WTC11 (cell line): ENCODE data around the gene CTNNA2.

Experiments used
- ATF1 ChIP-seq: sonication (generic); formaldehyde crosslinking; IDR thresholded peaks from 2 replicates; pipeline ENCODE4 v1.8.1; 2023; ENCODE audit warnings: mild to moderate bottlenecking, moderate library complexity, missing genetic modification reagents
- CTCF ChIP-seq: fragments of 200-600 bp; IDR thresholded peaks from 2 replicates; pipeline ENCODE4 v1.8.0; 2022; ENCODE audit warnings: antibody characterized with exemption
- E2F5 ChIP-seq: sonication (generic); formaldehyde crosslinking; IDR thresholded peaks from 2 replicates; pipeline ENCODE4 v1.8.1; 2022; ENCODE audit warnings: mild to moderate bottlenecking, moderate library complexity, missing genetic modification reagents
- HMGXB4 ChIP-seq: sonication (generic); formaldehyde crosslinking; IDR thresholded peaks from 2 replicates; pipeline ENCODE4 v1.8.1; 2023; ENCODE audit warnings: mild to moderate bottlenecking, moderate library complexity, missing genetic modification reagents
- TP53 ChIP-seq: sonication (generic); formaldehyde crosslinking; IDR thresholded peaks from 2 replicates; pipeline ENCODE4 v1.8.1; 2023; ENCODE audit warnings: mild to moderate bottlenecking, missing genetic modification reagents
- ZNF232 ChIP-seq: sonication (generic); formaldehyde crosslinking; IDR thresholded peaks from 2 replicates; pipeline ENCODE4 v1.8.0; 2022; ENCODE audit warnings: mild to moderate bottlenecking, missing genetic modification reagents
- TF ChIP-seq, protein P1 (sequence below): sonication (generic); formaldehyde crosslinking; conservative IDR thresholded peaks from 2 replicates; pipeline ENCODE4 v1.8.1; 2022; ENCODE audit warnings: mild to moderate bottlenecking, missing genetic modification reagents
- TF ChIP-seq, protein P2 (sequence below): sonication (generic); formaldehyde crosslinking; IDR thresholded peaks from 2 replicates; pipeline ENCODE4 v1.8.1; 2023; ENCODE audit warnings: mild to moderate bottlenecking, missing genetic modification reagents, moderate library complexity

DNA sequence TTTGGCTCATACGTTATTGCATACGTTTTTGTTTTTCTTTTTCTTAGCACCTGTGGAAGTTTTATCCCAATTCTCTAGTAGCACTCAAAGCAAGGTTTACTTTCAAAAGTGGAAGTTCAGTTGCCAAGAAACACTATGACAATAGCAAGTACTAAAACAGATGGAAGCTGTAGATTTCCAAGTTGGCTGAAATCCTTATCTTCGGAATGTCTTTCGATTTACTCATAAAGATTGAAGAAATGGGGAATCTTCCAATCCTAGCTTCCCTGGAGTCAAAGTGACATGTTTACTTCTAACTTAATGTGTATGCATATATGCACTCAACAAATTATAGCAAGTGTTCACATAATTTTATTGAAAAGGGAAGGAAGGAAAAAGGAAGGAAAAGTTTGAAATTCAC, 307.4 kb downstream of the CTNNA2 start:
- TF ChIP-seq CTCF (no peak), ZNF232 (CRISPR knock-in tag) (no peak), E2F5 (CRISPR knock-in tag) (no peak), HMGXB4 (CRISPR knock-in tag) (no peak), ATF1 (CRISPR knock-in tag) (no peak), TP53 (CRISPR knock-in tag) (no peak)
- TF ChIP-seq, protein P1, sequence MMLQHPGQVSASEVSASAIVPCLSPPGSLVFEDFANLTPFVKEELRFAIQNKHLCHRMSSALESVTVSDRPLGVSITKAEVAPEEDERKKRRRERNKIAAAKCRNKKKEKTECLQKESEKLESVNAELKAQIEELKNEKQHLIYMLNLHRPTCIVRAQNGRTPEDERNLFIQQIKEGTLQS (CRISPR knock-in tag), result no peak
- TF ChIP-seq, protein P2, sequence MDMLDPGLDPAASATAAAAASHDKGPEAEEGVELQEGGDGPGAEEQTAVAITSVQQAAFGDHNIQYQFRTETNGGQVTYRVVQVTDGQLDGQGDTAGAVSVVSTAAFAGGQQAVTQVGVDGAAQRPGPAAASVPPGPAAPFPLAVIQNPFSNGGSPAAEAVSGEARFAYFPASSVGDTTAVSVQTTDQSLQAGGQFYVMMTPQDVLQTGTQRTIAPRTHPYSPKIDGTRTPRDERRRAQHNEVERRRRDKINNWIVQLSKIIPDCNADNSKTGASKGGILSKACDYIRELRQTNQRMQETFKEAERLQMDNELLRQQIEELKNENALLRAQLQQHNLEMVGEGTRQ (CRISPR knock-in tag), result no peak
